Uterus (tissue), 4 donors: Measurements from ENCODE around the gene SPOCD1. TPM values are rescaled to one million over a fixed set of nuclear protein-coding genes. Genes with fewer than 3 reads are reported as not detected.
A peak's percentile ranks its signal among the peaks of the same experiment; 100 is the strongest.

Experiments
- DNase-seq, 2 donors: peaks; one replicate each; pipeline ENCODE4 v3.0.0-alpha.2; 2019 to 2020
- H3K27ac ChIP-seq, 2 donors: fragments of 200-600 bp; sonication (generic); 1 replicate in 1 of 2; 2 replicates in 1 of 2; pipeline ENCODE4 v1.5.1; 2016 to 2018
- H3K27me3 ChIP-seq, 2 donors: fragments of 200-600 bp; sonication (generic); one replicate each; pipeline ENCODE4 v1.5.1; 2018 to 2019; ENCODE audit warnings: control low read depth in 1 of 2
- H3K36me3 ChIP-seq, 2 donors: fragments of 200-600 bp; sonication (generic); one replicate each; pipeline ENCODE4 v1.5.1; 2019; ENCODE audit warnings: control low read depth in 1 of 2
- H3K4me1 ChIP-seq, 2 donors: fragments of 200-600 bp; sonication (generic); one replicate each; pipeline ENCODE4 v1.5.1; 2018 to 2019; ENCODE audit warnings: control low read depth in 1 of 2
- H3K4me3 ChIP-seq, 2 donors: fragments of 200-600 bp; sonication (generic); 1 replicate in 1 of 2; 2 replicates in 1 of 2; pipeline ENCODE4 v1.5.1; 2018 to 2019; ENCODE audit warnings: mild to moderate bottlenecking in 1 of 2
- H3K9me3 ChIP-seq, 2 donors: fragments of 200-600 bp; sonication (generic); one replicate each; pipeline ENCODE4 v1.5.1; 2019; ENCODE audit warnings: control low read depth in 1 of 2
- CTCF ChIP-seq, 4 experiments: fragments of 200-600 bp in 2 of 4; fragments of 450-650 bp in 2 of 4; sonication (generic) in 2 of 4; IDR thresholded peaks; one replicate each; pipeline ENCODE4 v1.5.1; 2016 to 2019; ENCODE audit warnings: antibody characterized with exemption in 4 of 4, mild to moderate bottlenecking in 2 of 4, moderate library complexity in 1 of 4
- POLR2A ChIP-seq, 2 donors: fragments of 450-650 bp; IDR thresholded peaks; one replicate each; pipeline ENCODE4 v1.6.1; 2016; ENCODE audit warnings: antibody characterized with exemption in 2 of 2, mild to moderate bottlenecking in 1 of 2, moderate library complexity in 1 of 2
- intact Hi-C: fragments of 100-400 bp; cut with DNase I; formaldehyde crosslinking; loops from one replicate; pipeline ENCODE4 v1.15.1; 2023; ENCODE audit warnings: low total_unique reads
- total RNA-seq, 4 donors: library from RNA; depleted of rRNA in 3 of 4; stranded (reverse); fragments of >200 nt in 3 of 4; gene quantifications; one replicate each; pipeline versions ENCODE4 v1.1.0 to v1.2.4, GENCODE V29; 2014 to 2023
- donor health status: DM: yes; HTN: yes; CAD: no.

SPOCD1 gene
- total RNA-seq, 4 donors from 2014 or later, result 1.2 to 1.5 TPM; not detected in 2

- Histone ChIP-seq H3K27me3 (no peaks in the 10 kb centered on the region), H3K36me3 (no peaks in the 10 kb centered on the region)
- peak in 1 of 2 donors; percentile 10 for DNase-seq
Measured at GRCh38 chr1:31784356-31785019, 31.3 kb downstream of the SPOCD1 start.

GRCh38 chr1:31783846-31784245 is 32.0 kb downstream of the SPOCD1 start:
- no peak for TF ChIP-seq CTCF (IDR thresholded peaks at IDR 0.05)
- TF ChIP-seq POLR2A (IDR thresholded peaks at IDR 0.05), result no peak
- Histone ChIP-seq H3K4me3 (no peak overlapping the region), H3K9me3 (no peaks in the 10 kb centered on the region), H3K36me3 (no peaks in the 10 kb centered on the region), H3K27ac (no peak overlapping the region), H3K27me3 (no peaks in the 10 kb centered on the region), H3K4me1 (no peaks in the 10 kb centered on the region)
- intact Hi-C loops, result no loop called here
- no peak for DNase-seq

More at GRCh38 chr1:31784356-31785019, 31.3 kb downstream of the SPOCD1 start:
- no peak overlapping the region for H3K4me3 ChIP-seq
- no peaks in the 10 kb centered on the region for H3K9me3 ChIP-seq
- TF ChIP-seq POLR2A (IDR thresholded peaks at IDR 0.05), result no peak
- TF ChIP-seq CTCF (IDR thresholded peaks at IDR 0.05), result no peak
- H3K27ac ChIP-seq, result no peak overlapping the region
- intact Hi-C loops, result loop anchor here (5.0 kb wide), 1 partner anchor 117 kb away; no protein-coding TSS in a partner anchor
- H3K4me1 ChIP-seq, result no peaks in the 10 kb centered on the region

GRCh38 chr1:31782421-31783410 is 33.1 kb downstream of the SPOCD1 start:
- DNase-seq, result no peak
- intact Hi-C loops, result no loop called here
- H3K4me3 ChIP-seq, result no peak overlapping the region
- TF ChIP-seq CTCF (IDR thresholded peaks at IDR 0.05) (no peak), POLR2A (IDR thresholded peaks at IDR 0.05) (no peak)
- no peaks in the 10 kb centered on the region for H3K36me3 ChIP-seq
- H3K27me3 ChIP-seq, result no peaks in the 10 kb centered on the region
- no peaks in the 10 kb centered on the region for H3K9me3 ChIP-seq
- no peak overlapping the region for H3K27ac ChIP-seq
- no peaks in the 10 kb centered on the region for H3K4me1 ChIP-seq

- intact Hi-C loops, result no loop called here
- H3K36me3 ChIP-seq, result no peaks in the 10 kb centered on the region
- no peak overlapping the region for H3K4me3 ChIP-seq
- no peak for DNase-seq
- no peaks in the 10 kb centered on the region for H3K27me3 ChIP-seq
- H3K4me1 ChIP-seq, result no peaks in the 10 kb centered on the region
- TF ChIP-seq POLR2A (IDR thresholded peaks at IDR 0.05) (no peak), CTCF (IDR thresholded peaks at IDR 0.05) (no peak)
- H3K9me3 ChIP-seq, result no peaks in the 10 kb centered on the region
- H3K27ac ChIP-seq, result no peak overlapping the region
Measured at GRCh38 chr1:31781756-31782371, 34.0 kb downstream of the SPOCD1 start.
